Heart right ventricle (tissue), 16 donors: ENCODE results near the gene NR1H3. TPM values are rescaled to one million over a fixed set of nuclear protein-coding genes. Genes with fewer than 3 reads are reported as not detected.

Source experiments
- ATAC-seq, 8 donors: fragments of 200-7000 bp; cut with Tn5 transposase; one replicate each; pipeline ENCODE4 v1.9.1; 2020; ENCODE audit warnings: mild to moderate bottlenecking in 8 of 8, moderate library complexity in 8 of 8, moderate number of reproducible peaks in 1 of 8
- DNase-seq, 2 donors: peaks; one replicate each; pipeline ENCODE4 v3.0.0-alpha.2; 2020
- H3K27ac ChIP-seq, 10 donors: fragments of 200-600 bp; sonication (generic) in 2 of 10; one replicate each; pipeline versions ENCODE4 v1.5.0 to v1.8.0; 2020 to 2022; ENCODE audit warnings: mild to moderate bottlenecking in 3 of 10
- H3K27me3 ChIP-seq, 7 donors: fragments of 200-600 bp; one replicate each; pipeline ENCODE4 v1.8.0; 2021 to 2022; ENCODE audit warnings: mild to moderate bottlenecking in 2 of 7
- H3K36me3 ChIP-seq, 9 donors: fragments of 200-600 bp; sonication (generic) in 1 of 9; one replicate each; pipeline versions ENCODE4 v1.5.0 to v1.8.0; 2020 to 2022; ENCODE audit warnings: mild to moderate bottlenecking in 2 of 9
- H3K4me1 ChIP-seq, 9 donors: fragments of 200-600 bp; sonication (generic) in 1 of 9; one replicate each; pipeline versions ENCODE4 v1.5.0 to v1.8.0; 2020 to 2022; ENCODE audit warnings: mild to moderate bottlenecking in 4 of 9
- H3K4me3 ChIP-seq, 10 donors: fragments of 200-600 bp; sonication (generic) in 2 of 10; one replicate each; pipeline versions ENCODE4 v1.5.0 to v1.8.0; 2020 to 2022; ENCODE audit warnings: mild to moderate bottlenecking in 7 of 10, moderate library complexity in 2 of 10
- H3K9me3 ChIP-seq, 11 donors: fragments of 200-600 bp in 10 of 11; sonication (generic) in 2 of 11; one replicate each; pipeline versions ENCODE4 v1.5.0 to v1.8.0; 2013 to 2022; ENCODE audit warnings: mild to moderate bottlenecking in 2 of 11, control low read depth in 1 of 11, moderate library complexity in 1 of 11
- WGBS, 2 donors: extraction: QIAGEN DNeasy Blood & Tissue Kit; methylation state at CpG; one replicate each; pipeline ENCODE4 v1.1.7; 2013; ENCODE audit warnings: inconsistent platforms in 1 of 2; 5-methylcytosine and 5-hydroxymethylcytosine counted together
- intact Hi-C, 10 donors: fragments of 100-400 bp; cut with DNase I; formaldehyde crosslinking; loops; one replicate each; pipeline versions ENCODE4 v1.11.1 to v1.14.2; 2022
- polyA plus RNA-seq, 2 donors: library from polyadenylated mRNA; stranded (reverse); fragments of 200-250 nt; gene quantifications; one replicate each; pipeline ENCODE4 v1.2.3, GENCODE V29; 2013
- total RNA-seq, 10 donors: library from RNA; stranded (reverse); fragmentation: NEBNext Ultra II Directional in 3 of 10; extraction: Animal tissue kit (Norgen Biotek cat#: 25700) in 3 of 10; gene quantifications; one replicate each; pipeline versions ENCODE4 v1.2.1 to v1.2.4, GENCODE V29; 2021 to 2023
- TF ChIP-seq, protein P1 (sequence below), 9 donors: fragments of 200-600 bp; sonication (generic) in 2 of 9; IDR thresholded peaks; one replicate each; pipeline versions ENCODE4 v1.5.0 to v1.8.0; 2021 to 2022; ENCODE audit warnings: antibody characterized with exemption in 9 of 9, mild to moderate bottlenecking in 5 of 9, moderate library complexity in 1 of 9
- donor health status: Arrhythmogenic right ventricular cardiomyopathy.
- donor health status: ischemic (EF 13 %, LVEDD 7.1; RV severe dilation, severe dysfunction).
- donor health status: healthy with polysubstance abuse.
- donor health status: DM: no; HTN: yes; CAD: no.
- donor health status: DM: no; HTN: no; CAD: no.
- donor health status: ischemic (EF 25% LVEDD 6.9; RV normal size, moderate dysfunction).
- donor health status: ischemic (EF 25% LVEDD 5.7; RV mildly dilated, moderate dysfunction).
- donor health status: healthy.
- donor health status: DM: yes; HTN: yes; CAD: no.
- donor health status: Ischemic cardiomyopathy.
- donor health status: ischemic (EF 35%, LVEDD 5.7; RV mildly dilated, moderate dysfunction).
- donor health status: nonischemic (EF 11% LVEDD 7.7; RV severe dilation, severe dysfunction).
- donor health status: DM: yes; HTN: yes; CAD: no.
- donor health status: PGD.
- donor health status: ischemic (EF 29% LVEDD 5.4; RV normal size, mild dysfunction).
- donor health status: nonischemic (EF 23%, LVEDD 6.1; RV moderate dilation, normal function).

The NR1H3 gene
- total and polyA plus RNA-seq, 12 donors = 6.6 to 49.2 (median 10.0) TPM

DNA sequence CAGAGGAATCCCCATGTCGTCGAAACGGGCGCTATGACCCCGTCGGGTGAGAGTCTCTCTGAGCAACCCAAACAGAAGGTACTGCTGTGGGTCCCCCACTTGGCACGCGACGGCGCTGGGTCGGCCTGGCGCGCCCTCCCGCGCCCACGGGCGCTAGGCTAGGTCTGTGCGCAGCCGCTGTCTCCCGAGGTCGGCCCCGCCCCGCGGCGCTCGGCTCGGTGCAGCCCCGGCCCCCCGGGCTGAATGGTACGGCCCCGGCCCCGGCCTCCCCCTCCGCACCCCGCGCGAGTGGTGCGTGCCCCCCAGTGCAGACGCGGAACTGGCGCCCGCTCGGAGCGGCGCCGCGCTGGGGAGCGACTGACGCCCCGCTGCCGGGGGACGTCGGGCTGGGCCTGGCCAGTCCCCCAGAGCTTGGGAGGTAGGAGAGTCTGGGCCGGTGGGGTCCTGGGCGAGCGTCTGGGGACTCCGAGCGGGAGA, 12.1 kb downstream of the NR1H3 start, which contains the start of gene MADD:
MADD (plus strand) TSS at position 305 of the 477 bp plus-strand sequence.
- TF ChIP-seq, protein P1, sequence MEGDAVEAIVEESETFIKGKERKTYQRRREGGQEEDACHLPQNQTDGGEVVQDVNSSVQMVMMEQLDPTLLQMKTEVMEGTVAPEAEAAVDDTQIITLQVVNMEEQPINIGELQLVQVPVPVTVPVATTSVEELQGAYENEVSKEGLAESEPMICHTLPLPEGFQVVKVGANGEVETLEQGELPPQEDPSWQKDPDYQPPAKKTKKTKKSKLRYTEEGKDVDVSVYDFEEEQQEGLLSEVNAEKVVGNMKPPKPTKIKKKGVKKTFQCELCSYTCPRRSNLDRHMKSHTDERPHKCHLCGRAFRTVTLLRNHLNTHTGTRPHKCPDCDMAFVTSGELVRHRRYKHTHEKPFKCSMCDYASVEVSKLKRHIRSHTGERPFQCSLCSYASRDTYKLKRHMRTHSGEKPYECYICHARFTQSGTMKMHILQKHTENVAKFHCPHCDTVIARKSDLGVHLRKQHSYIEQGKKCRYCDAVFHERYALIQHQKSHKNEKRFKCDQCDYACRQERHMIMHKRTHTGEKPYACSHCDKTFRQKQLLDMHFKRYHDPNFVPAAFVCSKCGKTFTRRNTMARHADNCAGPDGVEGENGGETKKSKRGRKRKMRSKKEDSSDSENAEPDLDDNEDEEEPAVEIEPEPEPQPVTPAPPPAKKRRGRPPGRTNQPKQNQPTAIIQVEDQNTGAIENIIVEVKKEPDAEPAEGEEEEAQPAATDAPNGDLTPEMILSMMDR (IDR thresholded peaks at IDR 0.05) = peak in 3 of 9 donors; percentile 13 to 22 (median 16)
- 0 to 1% methylated on average over 50 to 57 of the region's 57 CpGs for WGBS, 2 donors
- intact Hi-C loops = loop anchor here in 7 of 10 donors (5.0 to 10.0 kb wide), 5 partner anchors 37 to 95 kb away; partner anchors contain the start of genes MYBPC3 (in 5 of the 7) and ARFGAP2 (in 2 of the 7)
- ATAC-seq = peak; percentile 88 to 96 (median 92)
- Histone ChIP-seq H3K4me3 (peak within 1 kb of the TSS; percentile 54 to 91 (median 82)), H3K27ac (peak within 1 kb of the TSS; percentile 92 to 99 (median 98)), H3K4me1 (peaks cover 10 to 57% (median 49%) of the 10 kb centered on the region in 9 donors), H3K36me3 (peaks cover 0 to 15% (median 6%) of the 10 kb centered on the region in 9 donors), H3K27me3 (no peaks in the 10 kb centered on the region), H3K9me3 (no peaks in the 10 kb centered on the region)
- peak; percentile 83 to 91 for DNase-seq

DNA sequence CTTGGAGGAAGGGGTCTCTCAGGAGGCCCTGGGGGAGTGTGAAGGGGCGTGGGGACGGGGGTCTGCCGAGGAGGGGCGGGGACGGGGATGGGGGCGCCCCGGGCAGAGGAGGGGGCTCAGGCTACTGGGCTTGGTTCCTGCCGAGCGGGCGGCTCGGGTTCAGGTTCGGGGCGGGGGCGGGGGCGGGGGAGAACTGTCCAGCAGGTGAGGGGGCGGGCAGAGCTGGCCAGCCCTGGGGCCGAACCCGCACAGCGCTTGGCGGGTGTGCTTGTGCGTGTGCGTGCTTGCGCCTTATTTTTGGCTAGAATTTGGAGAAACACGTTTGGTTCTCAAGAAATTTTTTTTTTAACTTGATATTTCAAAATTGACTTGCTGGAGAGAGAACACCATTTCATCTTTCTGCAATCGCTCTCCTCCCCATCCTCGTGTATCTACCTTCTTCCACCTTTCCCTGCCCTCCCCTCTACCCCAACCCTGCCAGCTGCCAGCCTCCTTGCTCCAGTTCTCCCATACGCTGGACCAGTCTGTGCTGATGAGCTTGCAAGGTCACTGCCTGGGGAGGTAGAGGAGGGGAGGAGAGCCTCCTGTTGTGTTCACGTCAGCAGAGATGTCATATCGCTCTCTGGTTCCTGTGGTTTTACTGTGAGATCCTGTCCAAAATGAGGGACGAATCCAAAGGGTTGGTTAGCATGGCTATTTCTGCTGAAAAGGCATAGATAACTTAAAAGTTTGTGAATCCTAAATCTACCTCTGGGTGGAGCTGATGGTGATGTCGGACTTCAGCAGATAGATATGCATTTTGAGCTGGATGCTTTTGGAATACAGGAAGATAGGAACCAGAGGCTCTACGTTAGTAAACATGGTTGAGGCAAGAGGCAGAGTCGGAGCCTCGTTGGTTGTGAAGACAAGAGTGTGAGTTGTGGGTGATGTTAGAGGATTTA, 12.8 kb downstream of the NR1H3 start:
- ATAC-seq (peak in 3 of 8 donors; percentile 22 to 29 (median 22)), DNase-seq (peak in 1 of 2 donors; percentile 35)
- peaks cover 10 to 51% (median 47%) of the 10 kb centered on the region in 9 donors for H3K4me1 ChIP-seq

DNA sequence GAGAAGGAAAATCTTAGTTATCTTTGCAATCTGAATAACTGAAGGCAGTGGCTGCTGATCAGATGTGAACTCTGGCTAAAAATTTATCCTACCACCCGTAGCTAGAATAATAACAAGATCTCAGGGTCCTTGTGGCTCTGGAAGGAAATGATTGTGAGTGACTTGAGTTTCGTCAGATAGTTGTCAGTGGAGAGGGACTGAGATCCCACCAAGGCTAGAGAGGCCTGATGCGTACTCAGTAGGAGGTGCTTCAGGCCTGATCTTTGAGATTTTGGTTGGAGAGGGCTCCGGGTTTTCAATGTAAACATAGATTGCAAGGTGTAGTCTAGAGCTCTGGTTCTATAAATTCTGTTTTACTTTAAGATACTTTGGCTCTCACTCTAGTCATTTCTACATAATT, 13.5 kb downstream of the NR1H3 start:
- Histone ChIP-seq H3K9me3 (no peaks in the 10 kb centered on the region), H3K36me3 (peaks cover 0 to 24% (median 7%) of the 10 kb centered on the region in 9 donors), H3K27me3 (no peaks in the 10 kb centered on the region), H3K4me1 (peaks cover 10 to 51% (median 46%) of the 10 kb centered on the region in 9 donors), H3K27ac (peak overlapping the region in 9 of 10 donors; percentile 92 to 99 (median 98)), H3K4me3 (peak overlapping the region in 7 of 10 donors; percentile 65 to 91 (median 86))
- intact Hi-C loops = loop anchor here in 5 of 10 donors (5.0 to 10.0 kb wide), 3 partner anchors 36 to 83 kb away; partner anchors contain the start of gene MYBPC3 (in 5 of the 5)
- 45 to 57% methylated on average over 4 of the region's 4 CpGs for WGBS, 2 donors
- TF ChIP-seq, protein P1 (IDR thresholded peaks at IDR 0.05) = no peak
- DNase-seq (no peak), ATAC-seq (no peak)

More for the DNA sequence above, 12.8 kb downstream of the NR1H3 start:
- peaks cover 0 to 17% (median 9%) of the 10 kb centered on the region in 9 donors for H3K36me3 ChIP-seq
- TF ChIP-seq, protein P1 (IDR thresholded peaks at IDR 0.05) = peak in 1 of 9 donors; percentile 14
- H3K27ac ChIP-seq = peak overlapping the region; percentile 92 to 99 (median 98)
- H3K4me3 ChIP-seq = peak overlapping the region; percentile 54 to 91 (median 82)
- H3K9me3 ChIP-seq = no peaks in the 10 kb centered on the region
- intact Hi-C loops = loop anchor here in 5 of 10 donors (5.0 to 10.0 kb wide), 3 partner anchors 37 to 84 kb away; partner anchors contain the start of gene MYBPC3 (in 5 of the 5)
- 1 to 2% methylated on average over 33 of the region's 34 CpGs for WGBS, 2 donors
- no peaks in the 10 kb centered on the region for H3K27me3 ChIP-seq
